ACC112 (cell line): ENCODE measurements around the gene LOXHD1.

Experiments used
- H2AFZ ChIP-seq: fragments of 200-600 bp; sonication (generic); one replicate; pipeline ENCODE4 v1.6.0; 2017; ENCODE audit warnings: antibody characterized with exemption, low read length; ENCODE audit not compliant: unreplicated experiment
- H3K27ac ChIP-seq: fragments of 200-600 bp; sonication (generic); 2 replicates; pipeline ENCODE4 v1.5.1; 2014; ENCODE audit warnings: low read depth, mild to moderate bottlenecking, antibody characterized with exemption, low read length, moderate library complexity
- H3K27me3 ChIP-seq: fragments of 200-600 bp; sonication (generic); 2 replicates; pipeline ENCODE4 v1.6.1; 2014; ENCODE audit warnings: mild to moderate bottlenecking, antibody characterized with exemption, low read length, moderate library complexity, mixed read lengths; ENCODE audit not compliant: insufficient read depth
- H3K36me3 ChIP-seq: fragments of 200-600 bp; sonication (generic); 2 replicates; pipeline ENCODE4 v1.6.1; 2016; ENCODE audit warnings: mild to moderate bottlenecking, antibody characterized with exemption, low read length, moderate library complexity, mixed read lengths; ENCODE audit not compliant: insufficient read depth
- H3K4me1 ChIP-seq: fragments of 200-600 bp; sonication (generic); one replicate; pipeline ENCODE4 v1.6.1; 2016; ENCODE audit warnings: low read length, mixed read lengths; ENCODE audit not compliant: insufficient read depth, unreplicated experiment, control insufficient read depth
- H3K4me3 ChIP-seq: fragments of 200-600 bp; sonication (generic); 2 replicates; pipeline ENCODE4 v1.5.1; 2014; ENCODE audit warnings: mild to moderate bottlenecking, low read depth, low read length
- H3K79me2 ChIP-seq: fragments of 200-600 bp; sonication (generic); one replicate; pipeline ENCODE4 v1.6.0; 2016; ENCODE audit warnings: low read length; ENCODE audit not compliant: control insufficient read depth, unreplicated experiment, insufficient read depth

LOXHD1 gene

DNA sequence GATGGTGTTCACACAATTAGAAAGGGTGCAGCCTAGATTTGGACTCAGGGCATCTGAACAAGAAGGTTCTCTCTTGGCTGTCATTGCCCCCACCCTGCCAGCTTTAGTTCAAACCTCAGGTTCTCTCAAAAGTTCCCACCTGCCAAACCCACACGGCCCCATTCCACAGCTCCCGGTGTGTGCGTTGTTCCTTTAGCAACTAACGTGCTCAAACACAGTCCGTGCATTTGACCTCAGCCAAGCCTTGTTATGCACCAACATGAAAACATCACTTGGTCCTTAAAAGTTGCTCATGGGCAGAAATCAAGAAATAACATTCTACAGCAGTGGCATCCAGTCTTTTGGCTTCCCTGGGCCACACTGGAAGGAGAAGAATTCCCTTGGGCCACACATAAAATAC lies 32.0 kb downstream of the LOXHD1 start:
- Histone ChIP-seq H3K27ac (no peak overlapping the region), H3K79me2 (no peaks in the 10 kb centered on the region), H3K4me1 (no peaks in the 10 kb centered on the region), H3K36me3 (no peaks in the 10 kb centered on the region), H3K27me3 (peaks cover 60% of the 10 kb centered on the region; the same call in 1 of the 2 replicates), H2AFZ (no peak overlapping the region), H3K4me3 (no peak overlapping the region)

- no peaks in the 10 kb centered on the region for H3K4me1 ChIP-seq
- H2AFZ ChIP-seq = no peak overlapping the region
- no peaks in the 10 kb centered on the region for H3K36me3 ChIP-seq
- H3K4me3 ChIP-seq = no peak overlapping the region
- H3K27me3 ChIP-seq = peaks cover 68% of the 10 kb centered on the region; the same call in 1 of the 2 replicates
- no peaks in the 10 kb centered on the region for H3K79me2 ChIP-seq
- no peak overlapping the region for H3K27ac ChIP-seq
These were observed 32.9 kb downstream of the LOXHD1 start for GRCh38 chr18:46624127-46624526.

DNA sequence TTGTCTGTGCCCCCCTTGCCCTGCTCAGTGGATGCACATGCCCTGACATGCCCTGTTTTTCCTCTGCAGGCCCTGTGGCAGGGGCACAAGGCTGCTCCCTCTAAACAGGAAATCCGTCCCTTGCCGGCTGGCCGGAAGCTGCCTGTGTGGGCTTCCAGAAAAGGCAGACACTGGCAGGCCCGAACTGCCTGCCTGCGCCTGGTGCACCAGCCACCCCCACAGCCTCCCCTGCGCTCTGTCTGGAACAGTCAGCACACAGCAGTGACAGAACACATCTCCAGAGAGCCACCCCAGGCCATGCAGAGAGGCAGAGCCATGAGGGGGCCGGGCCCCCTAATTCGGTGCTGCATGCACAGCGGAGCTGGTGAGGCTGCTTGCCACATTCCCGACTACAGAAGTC lies 33.5 kb downstream of the LOXHD1 start:
- Histone ChIP-seq H3K36me3 (no peaks in the 10 kb centered on the region), H3K4me3 (no peak overlapping the region), H2AFZ (no peak overlapping the region), H3K27ac (no peak overlapping the region), H3K27me3 (peaks cover 62% of the 10 kb centered on the region), H3K4me1 (no peaks in the 10 kb centered on the region), H3K79me2 (no peaks in the 10 kb centered on the region)

DNA sequence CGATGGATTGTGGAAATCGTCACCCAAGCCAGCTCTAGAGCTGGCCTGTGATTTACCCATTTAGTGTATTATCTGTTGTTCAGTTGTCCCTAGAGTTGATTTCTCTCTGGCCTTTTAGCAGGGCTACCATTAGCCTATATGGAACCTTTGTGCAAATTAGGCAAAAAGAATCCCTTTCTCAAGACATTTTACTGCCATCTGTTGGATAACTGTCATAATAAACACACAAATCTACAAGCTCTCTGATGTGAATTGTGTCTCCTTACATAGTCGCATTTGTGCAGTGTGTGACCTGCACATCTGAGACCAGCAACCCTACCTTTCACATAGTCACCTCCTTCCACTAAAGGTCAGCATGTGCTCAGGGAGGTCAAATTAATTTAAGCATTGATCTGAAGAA lies 34.0 kb downstream of the LOXHD1 start:
- no peaks in the 10 kb centered on the region for H3K4me1 ChIP-seq
- no peak overlapping the region for H2AFZ ChIP-seq
- H3K27me3 ChIP-seq = peaks cover 57% of the 10 kb centered on the region
- H3K79me2 ChIP-seq = no peaks in the 10 kb centered on the region
- H3K4me3 ChIP-seq = no peak overlapping the region
- H3K36me3 ChIP-seq = no peaks in the 10 kb centered on the region
- H3K27ac ChIP-seq = no peak overlapping the region

DNA sequence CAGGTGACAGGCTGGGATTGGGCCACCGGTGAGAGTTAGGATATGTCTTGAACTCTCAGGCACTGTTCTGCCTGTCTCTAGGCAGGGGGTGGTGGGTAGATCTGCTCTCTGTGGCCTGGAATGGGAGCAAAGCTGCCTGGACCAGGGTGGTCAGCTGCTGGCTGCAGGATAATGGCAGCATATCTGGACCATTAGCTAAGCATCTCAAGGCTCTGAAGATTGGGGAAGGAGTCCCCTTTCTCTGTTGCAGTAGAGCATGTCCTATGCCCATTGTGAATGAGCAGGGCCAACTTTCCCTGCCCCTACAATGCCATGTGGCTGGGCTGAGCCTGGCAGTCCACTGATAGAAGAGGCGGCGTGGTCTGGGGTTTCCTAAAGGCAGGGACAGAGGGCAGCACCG lies 34.6 kb downstream of the LOXHD1 start:
- H3K27me3 ChIP-seq = peaks cover 55% of the 10 kb centered on the region
- H3K79me2 ChIP-seq = no peaks in the 10 kb centered on the region
- no peak overlapping the region for H2AFZ ChIP-seq
- H3K27ac ChIP-seq = no peak overlapping the region
- no peaks in the 10 kb centered on the region for H3K36me3 ChIP-seq
- H3K4me3 ChIP-seq = no peak overlapping the region
- no peaks in the 10 kb centered on the region for H3K4me1 ChIP-seq

GRCh38 chr18:46621871-46622270 lies 35.1 kb downstream of the LOXHD1 start:
- H3K4me1 ChIP-seq = no peaks in the 10 kb centered on the region
- no peaks in the 10 kb centered on the region for H3K36me3 ChIP-seq
- H2AFZ ChIP-seq = no peak overlapping the region
- H3K79me2 ChIP-seq = no peaks in the 10 kb centered on the region
- H3K27me3 ChIP-seq = peaks cover 53% of the 10 kb centered on the region
- H3K4me3 ChIP-seq = no peak overlapping the region
- H3K27ac ChIP-seq = no peak overlapping the region

GRCh38 chr18:46621111-46621766 lies 35.8 kb downstream of the LOXHD1 start:
- H3K27me3 ChIP-seq = peaks cover 55% of the 10 kb centered on the region
- no peaks in the 10 kb centered on the region for H3K36me3 ChIP-seq
- H3K4me3 ChIP-seq = no peak overlapping the region
- H3K27ac ChIP-seq = no peak overlapping the region
- H2AFZ ChIP-seq = no peak overlapping the region
- H3K4me1 ChIP-seq = no peaks in the 10 kb centered on the region
- no peaks in the 10 kb centered on the region for H3K79me2 ChIP-seq

DNA sequence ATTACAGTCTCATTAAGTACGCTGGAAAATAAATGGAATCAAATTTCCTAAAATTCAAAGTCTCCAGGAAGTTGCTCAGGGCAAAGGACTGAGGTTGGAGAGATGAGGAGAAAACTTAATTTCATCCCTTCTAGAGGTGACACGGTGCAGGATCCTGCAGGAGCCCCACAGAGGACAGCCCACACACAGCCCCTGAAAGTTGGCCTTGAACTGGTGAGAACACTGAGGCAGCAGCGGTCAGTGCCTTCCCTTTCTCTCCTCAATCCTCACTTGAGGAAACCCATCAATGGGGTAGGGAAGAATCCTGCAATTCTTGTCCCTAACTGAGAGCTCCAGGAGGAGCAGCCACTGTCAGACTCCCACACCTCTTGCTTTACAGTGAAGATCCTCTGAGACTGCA lies 37.5 kb downstream of the LOXHD1 start:
- H2AFZ ChIP-seq = no peak overlapping the region
- H3K4me1 ChIP-seq = no peaks in the 10 kb centered on the region
- H3K36me3 ChIP-seq = no peaks in the 10 kb centered on the region
- H3K27me3 ChIP-seq = peaks cover 48% of the 10 kb centered on the region
- no peak overlapping the region for H3K4me3 ChIP-seq
- H3K27ac ChIP-seq = no peak overlapping the region
- no peaks in the 10 kb centered on the region for H3K79me2 ChIP-seq

DNA sequence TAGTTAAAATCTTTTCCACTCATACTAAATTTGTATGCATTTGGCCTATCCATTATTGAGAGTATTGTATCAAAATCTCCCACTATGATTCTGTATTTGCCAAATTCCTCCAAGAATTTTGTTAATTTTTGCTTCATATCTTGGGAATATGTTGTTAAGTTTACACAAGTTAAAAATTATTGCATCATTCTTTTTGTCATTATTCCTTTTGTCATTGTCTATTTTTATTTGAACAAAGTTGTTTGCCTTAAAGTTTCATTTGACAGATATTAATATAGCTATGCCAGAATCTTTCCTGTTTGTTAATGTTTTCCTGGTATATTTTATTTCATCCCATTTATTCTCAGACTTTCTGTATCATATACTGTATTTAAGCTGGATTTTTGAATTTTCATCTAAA lies 41.3 kb downstream of the LOXHD1 start:
- no peaks in the 10 kb centered on the region for H3K36me3 ChIP-seq
- no peak overlapping the region for H3K27ac ChIP-seq
- peaks cover 50% of the 10 kb centered on the region for H3K27me3 ChIP-seq
- no peaks in the 10 kb centered on the region for H3K4me1 ChIP-seq
- no peak overlapping the region for H2AFZ ChIP-seq
- H3K4me3 ChIP-seq = no peak overlapping the region
- no peaks in the 10 kb centered on the region for H3K79me2 ChIP-seq

DNA sequence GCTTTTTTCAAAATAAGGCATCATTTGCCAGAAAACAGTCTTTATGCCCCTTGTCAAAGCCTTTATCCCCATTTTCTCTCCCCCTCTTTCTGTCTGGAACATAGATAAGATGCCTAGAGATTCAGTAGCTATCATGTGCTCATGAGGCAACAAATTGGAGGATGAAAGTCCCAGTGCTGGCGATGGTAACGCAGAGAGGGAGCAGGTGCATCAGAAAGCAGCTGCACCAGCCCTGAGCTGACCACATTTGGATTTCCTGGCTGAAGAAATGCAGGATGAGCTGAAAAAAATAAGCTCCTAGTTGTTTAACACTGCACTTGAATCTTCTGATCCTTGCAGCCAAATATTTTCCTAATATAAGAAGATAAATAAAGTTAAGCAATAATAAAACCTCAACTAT lies 48.0 kb downstream of the LOXHD1 start:
- H3K36me3 ChIP-seq = no peaks in the 10 kb centered on the region
- H3K79me2 ChIP-seq = no peaks in the 10 kb centered on the region
- H3K4me3 ChIP-seq = no peak overlapping the region
- H3K4me1 ChIP-seq = no peaks in the 10 kb centered on the region
- peaks cover 56% of the 10 kb centered on the region for H3K27me3 ChIP-seq
- H3K27ac ChIP-seq = no peak overlapping the region
- H2AFZ ChIP-seq = no peak overlapping the region

GRCh38 chr18:46607926-46608325 lies 49.1 kb downstream of the LOXHD1 start:
- H3K4me1 ChIP-seq = no peaks in the 10 kb centered on the region
- peaks cover 59% of the 10 kb centered on the region for H3K27me3 ChIP-seq
- no peak overlapping the region for H3K27ac ChIP-seq
- no peaks in the 10 kb centered on the region for H3K79me2 ChIP-seq
- H3K4me3 ChIP-seq = no peak overlapping the region
- no peak overlapping the region for H2AFZ ChIP-seq
- no peaks in the 10 kb centered on the region for H3K36me3 ChIP-seq
